GM20000 (cell line): ENCODE results near the gene EXOC2.

Experiments used
- DNase-seq: peaks from one replicate; pipeline ENCODE4 v3.0.0; 2012; ENCODE audit warnings: low spot score
- CTCF ChIP-seq: IDR thresholded peaks from 2 replicates; pipeline ENCODE4 v1.5.1; 2012; ENCODE audit warnings: mild to moderate bottlenecking, control low read depth; ENCODE audit errors: extremely low read depth, missing control alignments

The EXOC2 gene

GRCh38 chr6:456887-457286 is 236.1 kb downstream of the EXOC2 start:
- no peak for TF ChIP-seq CTCF

DNA sequence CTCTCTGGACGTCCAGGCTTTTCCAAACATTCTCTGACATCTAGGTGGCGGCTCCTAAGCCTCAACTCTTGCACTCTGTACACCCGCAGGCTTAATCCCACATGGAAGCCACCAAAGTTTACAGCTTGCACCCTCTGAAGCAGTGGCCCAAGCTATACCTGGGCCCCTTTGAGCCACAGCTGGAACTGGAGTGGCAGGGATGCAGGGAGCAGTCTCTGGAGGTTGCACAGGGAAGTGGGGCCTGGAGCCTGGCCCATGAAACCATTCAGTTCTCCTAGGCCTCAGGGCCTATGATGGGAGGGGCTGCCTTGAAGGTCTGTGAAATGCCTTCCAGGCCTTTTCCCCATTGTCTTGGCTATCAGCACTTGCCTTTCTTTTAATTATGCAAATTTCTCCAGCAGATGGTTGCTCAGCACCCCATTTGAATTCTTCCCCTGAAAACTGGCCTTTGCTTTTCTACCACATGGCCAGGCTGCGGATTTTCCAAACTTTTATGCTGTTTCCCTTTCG is 236.5 kb downstream of the EXOC2 start:
- DNase-seq = no peak
- TF ChIP-seq CTCF = no peak

More at GRCh38 chr6:456887-457286, 236.1 kb downstream of the EXOC2 start:
- DNase-seq = no peak

- TF ChIP-seq CTCF = no peak
- no peak for DNase-seq
Measured at GRCh38 chr6:455835-456234, 237.1 kb downstream of the EXOC2 start.

- no peak for TF ChIP-seq CTCF
- no peak for DNase-seq
Measured at GRCh38 chr6:455006-455585, 237.8 kb downstream of the EXOC2 start.

DNA sequence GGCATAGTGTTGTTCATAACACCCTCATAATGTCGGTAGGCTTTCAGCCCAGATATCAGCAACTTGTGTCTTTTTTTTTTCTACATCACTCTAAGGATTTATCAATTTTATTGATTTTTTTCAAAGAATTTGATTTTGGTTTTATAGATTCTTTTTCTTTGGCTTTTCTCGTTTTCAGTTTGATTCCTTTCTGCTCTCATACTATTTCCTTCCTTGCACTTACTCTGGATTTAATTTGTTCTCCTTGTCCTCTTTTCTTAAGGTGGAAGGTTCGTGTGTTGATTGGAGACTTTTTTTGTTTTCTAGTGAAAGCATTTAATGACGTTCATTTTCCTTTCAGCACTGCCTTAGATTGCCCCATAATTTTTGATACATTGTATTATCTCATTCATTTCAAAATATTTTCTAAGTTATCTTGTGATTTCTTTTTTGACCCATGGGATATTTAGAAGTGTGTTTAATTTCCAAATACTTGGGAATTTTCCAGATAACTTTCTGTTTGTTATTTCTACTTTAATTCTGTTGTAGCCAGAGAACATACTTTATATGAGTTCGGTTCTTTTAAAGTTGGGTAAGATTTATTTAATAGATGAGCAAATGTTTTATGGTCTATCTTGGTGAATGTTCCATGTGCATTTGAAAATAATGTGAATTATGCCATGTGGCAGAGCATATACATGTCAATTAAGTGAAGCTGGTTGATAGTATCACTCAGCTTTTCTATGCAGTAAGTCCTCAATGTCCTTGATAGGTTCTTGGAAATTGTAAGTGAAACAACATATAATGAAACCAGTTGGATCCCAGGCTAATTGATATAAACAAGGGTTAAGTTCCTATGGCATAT is 238.6 kb downstream of the EXOC2 start:
- TF ChIP-seq CTCF = no peak
- no peak for DNase-seq

GRCh38 chr6:453152-453551 is 239.8 kb downstream of the EXOC2 start:
- no peak for TF ChIP-seq CTCF
- no peak for DNase-seq
